CD4-positive, alpha-beta T cell (primary cell): ENCODE data around the gene TSPAN16. TPM values are rescaled to one million over a fixed set of nuclear protein-coding genes. Genes with fewer than 3 reads are reported as not detected.

ENCODE experiments used
- ATAC-seq: fragments of 200-7000 bp; cut with Tn5 transposase; one replicate; pipeline ENCODE4 v1.10.0; 2022; ENCODE audit warnings: mild to moderate bottlenecking; ENCODE audit not compliant: poor library complexity
- CTCF ChIA-PET: fragments of 350-600 bp; sonication (Branson Sonifier 250); formaldehyde crosslinking; loops from one replicate; lab custom pipeline; 2021; ENCODE audit warnings: antibody characterized with exemption, inconsistent platforms; lab: Charles Lee
- POLR2A ChIA-PET: fragments of 350-600 bp; sonication (Branson Sonifier 250); formaldehyde crosslinking; loops from one replicate; lab custom pipeline; 2021; ENCODE audit warnings: antibody characterized with exemption, inconsistent platforms; lab: Charles Lee
- DNase-seq, 14 experiments: peaks; one replicate each; pipeline ENCODE4 v3.0.0-alpha.2; 2013 to 2020; ENCODE audit warnings: mixed read lengths in 2 of 14
- H3K27ac ChIP-seq, 2 donors: one replicate each; pipeline versions ENCODE4 v1.5.1 to v1.7.0; 2013; ENCODE audit warnings: low read length in 2 of 2, low read depth in 1 of 2, mild to moderate bottlenecking in 1 of 2
- H3K27me3 ChIP-seq, 2 experiments: 1 replicate in 1 of 2; 2 replicates in 1 of 2; pipeline versions ENCODE4 v1.6.1 to v1.7.0; 2013; ENCODE audit warnings: low read length in 2 of 2, control low read depth in 1 of 2, mild to moderate bottlenecking in 1 of 2, moderate library complexity in 1 of 2; ENCODE audit not compliant: insufficient read depth in 2 of 2, control insufficient read depth in 1 of 2
- H3K36me3 ChIP-seq: one replicate; pipeline ENCODE4 v1.6.1; 2013; ENCODE audit warnings: low read length, control low read depth; ENCODE audit not compliant: insufficient read depth
- H3K4me1 ChIP-seq: one replicate; pipeline ENCODE4 v1.6.1; 2013; ENCODE audit warnings: low read length, control low read depth; ENCODE audit not compliant: insufficient read depth
- H3K4me3 ChIP-seq: one replicate; pipeline ENCODE4 v1.5.1; 2013; ENCODE audit warnings: mild to moderate bottlenecking, low read length, moderate library complexity
- H3K9me3 ChIP-seq, 2 experiments: 1 replicate in 1 of 2; 2 replicates in 1 of 2; pipeline versions ENCODE4 v1.6.1 to v1.7.0; 2013; ENCODE audit warnings: low read length in 2 of 2, mild to moderate bottlenecking in 2 of 2, control low read depth in 1 of 2, moderate library complexity in 1 of 2; ENCODE audit not compliant: control insufficient read depth in 1 of 2, insufficient read depth in 1 of 2
- H3K27ac Mint-ChIP-seq: one replicate; pipeline ENCODE4 v1.8.0; 2020; ENCODE audit warnings: mixed read lengths
- H3K27me3 Mint-ChIP-seq: one replicate; pipeline ENCODE4 v1.8.0; 2021; ENCODE audit warnings: mixed read lengths
- H3K36me3 Mint-ChIP-seq: one replicate; pipeline ENCODE4 v1.8.0; 2021; ENCODE audit warnings: low read depth, mixed read lengths
- H3K4me1 Mint-ChIP-seq: one replicate; pipeline ENCODE4 v1.8.0; 2021; ENCODE audit warnings: low read depth, mixed read lengths
- H3K4me3 Mint-ChIP-seq: one replicate; pipeline ENCODE4 v1.8.0; 2020; ENCODE audit warnings: mild to moderate bottlenecking, mixed read lengths
- H3K9me3 Mint-ChIP-seq: one replicate; pipeline ENCODE4 v1.8.0; 2020; ENCODE audit warnings: mixed read lengths
- CTCF ChIP-seq: fragments of 200-600 bp; IDR thresholded peaks from one replicate; pipeline ENCODE4 v1.8.0; 2022; ENCODE audit warnings: antibody characterized with exemption, mild to moderate bottlenecking
- intact Hi-C, 2 experiments: fragments of 100-400 bp; cut with DNase I in 1 of 2; cut with micrococcal nuclease in 1 of 2; formaldehyde crosslinking; loops; one replicate each; pipeline versions ENCODE4 v1.15.1 to v1.9.0; 2023 to 2025; cut with DNase I, micrococcal nuclease
- total RNA-seq, 174 experiments: library from RNA in 2 of 174; stranded (reverse) in 2 of 174; gene quantifications; one replicate each; pipeline ENCODE4 v1.2.3 and lab custom pipeline; 2021 to 2026

TSPAN16 gene
- total RNA-seq, 2 experiments from 2014 or later = not detected

GRCh38 chr19:11299946-11300810, 4.2 kb downstream of the TSPAN16 start:
- Histone ChIP-seq H3K27me3 (peaks cover 0 to 4% of the 10 kb centered on the region in 2 experiments), H3K36me3 (no peaks in the 10 kb centered on the region), H3K9me3 (no peaks in the 10 kb centered on the region), H3K4me1 (no peaks in the 10 kb centered on the region), H3K27ac (no peak overlapping the region), H3K4me3 (no peak overlapping the region)
- H3K27me3 Mint-ChIP-seq = peaks cover 11% of the 10 kb centered on the region
- no peak overlapping the region for H3K4me3 Mint-ChIP-seq
- no peaks in the 10 kb centered on the region for H3K36me3 Mint-ChIP-seq
- ChIA-PET POLR2A (no interaction called here), CTCF (no interaction called here)
- intact Hi-C loops = no loop called here
- DNase-seq (no peak), ATAC-seq (no peak)
- TF ChIP-seq CTCF = no peak
- H3K27ac Mint-ChIP-seq = no peak overlapping the region
- H3K4me1 Mint-ChIP-seq = no peaks in the 10 kb centered on the region
- no peaks in the 10 kb centered on the region for H3K9me3 Mint-ChIP-seq

DNA sequence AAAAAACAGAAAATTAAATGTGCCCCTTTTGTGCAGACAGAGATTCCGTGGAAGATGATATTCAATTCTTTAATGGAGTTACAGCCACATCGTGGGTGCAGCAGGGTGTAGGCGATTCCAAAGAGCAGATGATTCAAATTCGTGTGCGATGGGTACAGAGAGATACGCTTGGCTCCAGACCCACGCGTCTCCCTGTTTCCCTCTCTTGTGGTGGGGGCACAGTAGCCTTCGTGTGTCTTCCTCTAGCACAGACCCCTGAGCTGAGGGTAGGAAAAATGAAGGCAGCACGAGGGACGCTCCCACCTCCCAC, 4.8 kb downstream of the TSPAN16 start:
- ChIA-PET CTCF (no interaction called here), POLR2A (no interaction called here)
- H3K27me3 Mint-ChIP-seq = peaks cover 11% of the 10 kb centered on the region
- Histone ChIP-seq H3K4me3 (no peak overlapping the region), H3K4me1 (no peaks in the 10 kb centered on the region), H3K27ac (no peak overlapping the region), H3K36me3 (no peaks in the 10 kb centered on the region), H3K9me3 (no peaks in the 10 kb centered on the region), H3K27me3 (peaks cover 0 to 4% of the 10 kb centered on the region in 2 experiments)
- ATAC-seq = no peak
- no peaks in the 10 kb centered on the region for H3K9me3 Mint-ChIP-seq
- intact Hi-C loops = no loop called here
- TF ChIP-seq CTCF = no peak
- H3K27ac Mint-ChIP-seq = no peak overlapping the region
- no peak for DNase-seq
- H3K4me1 Mint-ChIP-seq = no peaks in the 10 kb centered on the region
- H3K36me3 Mint-ChIP-seq = no peaks in the 10 kb centered on the region
- H3K4me3 Mint-ChIP-seq = no peak overlapping the region

GRCh38 chr19:11304936-11305335, 9.0 kb downstream of the TSPAN16 start:
- Mint-ChIP-seq H3K36me3 (no peaks in the 10 kb centered on the region), H3K27ac (no peak overlapping the region), H3K4me3 (no peak overlapping the region), H3K9me3 (no peaks in the 10 kb centered on the region), H3K27me3 (peaks cover 12% of the 10 kb centered on the region), H3K4me1 (no peaks in the 10 kb centered on the region)
- no peaks in the 10 kb centered on the region for H3K4me1 ChIP-seq
- no peak overlapping the region for H3K27ac ChIP-seq
- H3K27me3 ChIP-seq = no peaks in the 10 kb centered on the region
- no peak for DNase-seq
- ChIA-PET POLR2A (no interaction called here), CTCF (interaction anchor here (1.3 kb wide), 1 partner anchor 11 kb away, joined by 5 read pairs; no protein-coding TSS in a partner anchor)
- H3K9me3 ChIP-seq = no peaks in the 10 kb centered on the region
- H3K4me3 ChIP-seq = no peak overlapping the region
- no peak for ATAC-seq
- no peaks in the 10 kb centered on the region for H3K36me3 ChIP-seq
- no peak for TF ChIP-seq CTCF
- intact Hi-C loops = no loop called here
